GM12872 (cell line): ENCODE measurements around the gene METTL18.

ENCODE experiments used
- CTCF ChIP-seq: IDR thresholded peaks from 3 replicates; pipeline ENCODE4 v1.5.1; 2011; ENCODE audit warnings: low read depth, mild to moderate bottlenecking, low read length, moderate library complexity; ENCODE audit not compliant: insufficient read depth

The METTL18 gene

GRCh38 chr1:169785267-169785666 lies 9.4 kb downstream of the METTL18 start:
- no peak for TF ChIP-seq CTCF

GRCh38 chr1:169784102-169784501 lies 10.6 kb downstream of the METTL18 start:
- TF ChIP-seq CTCF = no peak

GRCh38 chr1:169782596-169782995 lies 12.1 kb downstream of the METTL18 start:
- TF ChIP-seq CTCF = no peak

- no peak for TF ChIP-seq CTCF
These were observed 14.7 kb downstream of the METTL18 start for GRCh38 chr1:169779970-169780369.

- no peak for TF ChIP-seq CTCF
These were observed 15.6 kb downstream of the METTL18 start for GRCh38 chr1:169779150-169779549.

- no peak for TF ChIP-seq CTCF
These were observed 18.3 kb downstream of the METTL18 start for GRCh38 chr1:169776440-169776839.

GRCh38 chr1:169768161-169768560 lies 26.5 kb downstream of the METTL18 start:
- TF ChIP-seq CTCF = no peak

GRCh38 chr1:169765580-169766331 lies 29.0 kb downstream of the METTL18 start:
- TF ChIP-seq CTCF = no peak
